GM12874 (cell line): Measurements from ENCODE around the gene NOTCH3.

Experiments
- CTCF ChIP-seq: IDR thresholded peaks from 2 replicates; pipeline ENCODE4 v1.5.1; 2011; ENCODE audit warnings: low read depth, mild to moderate bottlenecking, control low read depth, low read length, moderate library complexity; ENCODE audit not compliant: insufficient read depth

NOTCH3 gene

GRCh38 chr19:15234431-15235130, 33.8 kb upstream of the NOTCH3 start:
- TF ChIP-seq CTCF: no peak

GRCh38 chr19:15231271-15231670, 30.5 kb upstream of the NOTCH3 start:
- TF ChIP-seq CTCF: no peak

GRCh38 chr19:15227261-15227660, 26.5 kb upstream of the NOTCH3 start:
- no peak for TF ChIP-seq CTCF

DNA sequence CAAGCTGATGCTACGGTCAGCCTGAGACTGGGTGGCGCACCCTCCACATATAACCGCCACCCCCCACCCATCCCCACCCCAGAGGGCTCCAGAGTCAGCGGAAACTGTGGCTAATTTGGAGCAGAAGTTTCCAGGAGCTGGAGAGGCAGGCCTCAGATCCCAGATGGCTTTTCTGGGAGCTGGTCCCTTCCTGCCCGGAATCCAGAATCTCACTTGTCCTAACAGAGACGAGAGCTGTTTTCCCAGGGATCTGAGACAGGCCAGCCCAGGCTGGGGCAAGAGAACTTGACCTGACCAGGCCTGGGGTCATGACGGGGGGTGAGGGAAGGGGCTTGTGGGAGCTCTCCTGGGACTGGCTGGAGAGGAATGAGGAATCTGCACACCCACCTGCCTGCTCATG, 25.0 kb upstream of the NOTCH3 start:
- TF ChIP-seq CTCF: no peak

- no peak for TF ChIP-seq CTCF
Observed at GRCh38 chr19:15223649-15224361, 23.0 kb upstream of the NOTCH3 start.

GRCh38 chr19:15222738-15223648, 22.2 kb upstream of the NOTCH3 start:
- no peak for TF ChIP-seq CTCF

- no peak for TF ChIP-seq CTCF
Observed at GRCh38 chr19:15220833-15221232, 20.0 kb upstream of the NOTCH3 start.
